ENCODE results near the gene GOLGA2. TPM values are rescaled to one million over a fixed set of nuclear protein-coding genes. Genes with fewer than 3 reads are reported as not detected.

Gene GOLGA2
- total RNA-seq, 1 donor from 2014 or later: 74.9 TPM

DNA sequence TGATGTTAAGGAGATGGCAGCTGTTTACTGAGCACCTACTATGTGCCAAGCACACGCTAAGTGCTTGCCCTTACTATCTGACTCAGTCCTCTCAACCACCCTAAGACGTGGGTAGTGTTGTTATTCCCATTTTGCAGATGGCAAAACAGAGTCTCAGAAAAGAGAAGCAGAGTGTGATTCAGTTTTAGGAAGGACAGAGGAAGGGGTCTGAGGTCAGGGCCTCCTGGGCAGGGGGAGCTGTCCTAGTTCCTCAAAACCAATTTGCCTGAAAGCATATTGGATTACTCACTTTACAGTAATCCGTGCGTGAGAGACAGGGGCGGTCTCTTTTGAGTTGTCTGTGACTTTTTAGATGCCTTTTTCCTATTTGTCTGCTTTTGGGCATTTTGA lies 49.4 kb downstream of the GOLGA2 start:
- no peak overlapping the region for H3K27ac ChIP-seq
- no peaks in the 10 kb centered on the region for H3K4me1 ChIP-seq
- DNase-seq (ENCODE audit: low spot score in 2 of 2): no peak
- TF ChIP-seq CTCF (IDR thresholded peaks at IDR 0.05): no peak
- H3K4me3 ChIP-seq: no peak overlapping the region
- no peaks in the 10 kb centered on the region for H3K36me3 ChIP-seq
- no peaks in the 10 kb centered on the region for H3K27me3 ChIP-seq
- intact Hi-C loops (cut with DNase I): no loop called here
- H3K9me3 ChIP-seq: no peaks in the 10 kb centered on the region

GRCh38 chr9:128225770-128226411 lies 49.9 kb downstream of the GOLGA2 start:
- H3K9me3 ChIP-seq: no peaks in the 10 kb centered on the region
- no peaks in the 10 kb centered on the region for H3K27me3 ChIP-seq
- DNase-seq (ENCODE audit: low spot score in 2 of 2): no peak
- no peaks in the 10 kb centered on the region for H3K36me3 ChIP-seq
- intact Hi-C loops (cut with DNase I): no loop called here
- H3K27ac ChIP-seq: no peak overlapping the region
- no peak overlapping the region for H3K4me3 ChIP-seq
- no peak for TF ChIP-seq CTCF (IDR thresholded peaks at IDR 0.05)
- H3K4me1 ChIP-seq: no peaks in the 10 kb centered on the region

DNA sequence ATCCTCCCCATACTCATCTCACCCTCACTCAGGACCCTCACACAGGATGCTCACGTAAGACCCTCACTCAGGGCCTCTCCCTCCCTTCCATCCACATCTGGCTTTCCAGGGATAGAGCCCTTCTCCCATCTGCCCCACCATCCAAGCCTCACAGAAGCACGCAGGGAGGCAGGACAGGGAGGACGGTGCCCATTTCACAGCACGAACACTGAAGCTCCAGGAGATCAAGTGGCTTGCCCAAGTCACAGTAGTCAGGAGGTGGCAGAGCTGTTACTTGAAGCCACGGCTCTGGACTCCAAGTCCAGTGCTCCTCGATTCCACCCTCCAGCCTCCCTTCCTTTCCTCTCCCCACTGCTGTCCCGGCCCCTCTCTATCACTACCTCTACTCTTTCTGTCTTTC lies 50.9 kb downstream of the GOLGA2 start:
- Histone ChIP-seq H3K27me3 (no peaks in the 10 kb centered on the region), H3K27ac (no peak overlapping the region), H3K36me3 (no peaks in the 10 kb centered on the region), H3K4me1 (no peaks in the 10 kb centered on the region), H3K4me3 (no peak overlapping the region), H3K9me3 (no peaks in the 10 kb centered on the region)
- no peak for TF ChIP-seq CTCF (IDR thresholded peaks at IDR 0.05)
- no peak for DNase-seq (ENCODE audit: low spot score in 2 of 2)
- intact Hi-C loops (cut with DNase I): no loop called here

DNA sequence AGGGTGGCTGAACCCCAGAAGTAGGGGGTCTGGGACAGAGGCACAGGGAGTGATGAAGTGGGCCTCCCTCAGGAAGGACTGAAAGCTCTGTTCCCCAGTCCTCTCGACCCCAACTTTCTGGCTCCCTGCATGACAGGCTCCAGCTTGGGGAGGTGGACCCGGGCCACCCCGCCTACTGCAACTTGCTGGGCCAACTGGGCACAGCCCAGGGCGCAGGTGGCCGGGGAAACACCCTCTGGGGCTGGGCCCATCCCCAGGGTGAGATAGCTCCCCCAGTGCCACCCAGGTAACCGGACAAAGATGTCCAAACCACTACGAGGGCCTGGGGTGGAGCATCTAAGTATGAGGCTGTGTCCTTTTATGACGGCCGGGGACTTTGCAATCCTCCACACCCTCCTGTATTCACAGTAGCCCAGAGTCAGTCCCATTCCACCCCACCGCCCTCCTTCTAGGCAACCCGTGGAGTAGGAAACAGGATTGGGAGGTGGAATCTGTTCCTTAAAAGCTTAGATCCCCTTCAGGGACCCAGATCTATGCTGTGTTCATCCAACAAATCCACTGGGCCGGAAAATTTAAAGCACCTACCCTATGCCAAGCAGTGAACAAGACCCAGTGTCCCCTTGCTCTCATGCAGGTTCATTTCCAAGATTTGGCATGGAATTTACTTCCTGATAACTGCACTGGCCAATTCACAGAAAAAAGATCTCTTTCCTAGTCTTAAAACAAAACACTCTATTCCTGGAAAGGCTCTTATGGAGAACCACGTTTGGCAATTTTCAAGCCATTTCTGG lies 52.7 kb downstream of the GOLGA2 start:
- intact Hi-C loops (cut with DNase I): no loop called here
- Histone ChIP-seq H3K27me3 (no peaks in the 10 kb centered on the region), H3K4me3 (no peak overlapping the region), H3K4me1 (peaks cover 0 to 1% of the 10 kb centered on the region in 2 donors), H3K27ac (no peak overlapping the region), H3K9me3 (no peaks in the 10 kb centered on the region), H3K36me3 (no peaks in the 10 kb centered on the region)
- DNase-seq (ENCODE audit: low spot score in 2 of 2): no peak
- no peak for TF ChIP-seq CTCF (IDR thresholded peaks at IDR 0.05)

GRCh38 chr9:128222026-128222425 lies 53.8 kb downstream of the GOLGA2 start:
- H3K27ac ChIP-seq: no peak overlapping the region
- H3K36me3 ChIP-seq: no peaks in the 10 kb centered on the region
- H3K27me3 ChIP-seq: no peaks in the 10 kb centered on the region
- intact Hi-C loops (cut with DNase I): no loop called here
- no peak overlapping the region for H3K4me3 ChIP-seq
- H3K4me1 ChIP-seq: peaks cover 0 to 2% of the 10 kb centered on the region in 2 donors
- no peaks in the 10 kb centered on the region for H3K9me3 ChIP-seq
- TF ChIP-seq CTCF (IDR thresholded peaks at IDR 0.05): no peak
- no peak for DNase-seq (ENCODE audit: low spot score in 2 of 2)
